ENCODE measurements around the gene KCNJ8. TPM values are rescaled to one million over a fixed set of nuclear protein-coding genes. Genes with fewer than 3 reads are reported as not detected.

Gene KCNJ8
- total RNA-seq, 1 donor from 2014 or later: 1.1 TPM

Other genes starting within 250 kb of the KCNJ8 start
- 0.08 TPM for gene SPX, start 248.4 kb downstream of the KCNJ8 start, total RNA-seq
- gene GYS2, start 169.9 kb downstream of the KCNJ8 start, total RNA-seq: 0.68 TPM
- gene LDHB, start 116.9 kb downstream of the KCNJ8 start, total RNA-seq: 251 TPM
- gene ABCC9, start 166.7 kb upstream of the KCNJ8 start, total RNA-seq: 3.0 TPM

Data from esophagus mucosa (tissue), 1 donor.